PFSK-1 (cell line): ENCODE measurements around the gene MPP3.

Experiments used
- POLR2AphosphoS5 ChIP-seq: IDR thresholded peaks from 2 replicates; pipeline ENCODE4 v1.6.1; 2012; ENCODE audit warnings: low read depth, mild to moderate bottlenecking, control low read depth, low read length, moderate library complexity
- REST ChIP-seq, 2 experiments: IDR thresholded peaks; 2 replicates each; pipeline versions ENCODE4 v1.6.1 to v1.8.0; 2011 to 2012; ENCODE audit warnings: low read depth in 2 of 2, low read length in 2 of 2, control low read depth in 1 of 2, inconsistent platforms in 1 of 2, mild to moderate bottlenecking in 1 of 2, moderate library complexity in 1 of 2; ENCODE audit not compliant: insufficient read depth in 1 of 2
- SIN3A ChIP-seq: IDR thresholded peaks from 2 replicates; pipeline ENCODE4 v1.6.1; 2012; ENCODE audit warnings: mild to moderate bottlenecking, low read length, moderate library complexity, borderline replicate concordance; ENCODE audit not compliant: insufficient read depth
- TAF1 ChIP-seq: IDR thresholded peaks from 2 replicates; pipeline ENCODE4 v1.6.1; 2012; ENCODE audit warnings: low read length, control low read depth, borderline replicate concordance; ENCODE audit not compliant: insufficient read depth

- TF ChIP-seq POLR2AphosphoS5, result no peak
- no peak for TF ChIP-seq REST (IDR thresholded peaks at IDR 0.05; ENCODE audit: insufficient read depth in 1 of 2, low read depth in 2 of 2, low read length in 2 of 2)
- no peak; the same call in 1 of the 2 replicates for TF ChIP-seq TAF1
- TF ChIP-seq SIN3A, result no peak
Measured at GRCh38 chr17:43846221-43846712, 13.3 kb upstream of the MPP3 start.
